ENCODE results near the gene EPHB6.

Gene EPHB6

DNA sequence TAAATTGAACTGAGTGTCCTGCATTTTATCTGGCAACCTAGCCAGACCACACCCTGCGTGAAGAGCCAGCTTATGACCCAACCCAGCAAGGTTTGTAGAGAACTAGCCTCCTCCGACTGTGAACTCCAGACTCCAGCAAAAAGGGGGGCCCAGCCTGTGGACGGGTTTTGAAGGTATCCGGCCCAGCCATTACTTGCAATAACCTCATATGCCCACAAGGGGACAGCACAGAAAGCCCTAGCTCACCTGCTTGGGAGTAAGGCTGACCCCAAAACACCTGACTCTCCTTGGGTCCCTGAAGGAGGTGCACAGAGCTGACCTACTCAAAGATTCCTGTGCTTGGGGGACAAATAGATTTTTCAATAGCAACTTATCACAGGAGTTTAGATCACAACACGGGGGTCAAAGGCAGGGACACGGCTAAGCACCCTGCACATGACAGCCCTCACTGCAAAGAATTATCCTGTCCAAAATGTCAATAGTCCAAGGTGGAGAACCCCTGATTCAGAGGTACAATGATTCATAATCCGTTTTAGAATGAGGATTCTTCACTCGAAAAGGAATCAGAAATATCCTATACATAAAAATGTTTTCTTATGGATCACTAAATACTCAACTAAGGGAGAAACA lies 26.1 kb downstream of the EPHB6 start:
- DNase-seq (ENCODE audit: extremely low read depth, low read depth) = no peak
- TF ChIP-seq, protein P1, sequence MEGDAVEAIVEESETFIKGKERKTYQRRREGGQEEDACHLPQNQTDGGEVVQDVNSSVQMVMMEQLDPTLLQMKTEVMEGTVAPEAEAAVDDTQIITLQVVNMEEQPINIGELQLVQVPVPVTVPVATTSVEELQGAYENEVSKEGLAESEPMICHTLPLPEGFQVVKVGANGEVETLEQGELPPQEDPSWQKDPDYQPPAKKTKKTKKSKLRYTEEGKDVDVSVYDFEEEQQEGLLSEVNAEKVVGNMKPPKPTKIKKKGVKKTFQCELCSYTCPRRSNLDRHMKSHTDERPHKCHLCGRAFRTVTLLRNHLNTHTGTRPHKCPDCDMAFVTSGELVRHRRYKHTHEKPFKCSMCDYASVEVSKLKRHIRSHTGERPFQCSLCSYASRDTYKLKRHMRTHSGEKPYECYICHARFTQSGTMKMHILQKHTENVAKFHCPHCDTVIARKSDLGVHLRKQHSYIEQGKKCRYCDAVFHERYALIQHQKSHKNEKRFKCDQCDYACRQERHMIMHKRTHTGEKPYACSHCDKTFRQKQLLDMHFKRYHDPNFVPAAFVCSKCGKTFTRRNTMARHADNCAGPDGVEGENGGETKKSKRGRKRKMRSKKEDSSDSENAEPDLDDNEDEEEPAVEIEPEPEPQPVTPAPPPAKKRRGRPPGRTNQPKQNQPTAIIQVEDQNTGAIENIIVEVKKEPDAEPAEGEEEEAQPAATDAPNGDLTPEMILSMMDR (IDR thresholded peaks at IDR 0.05; ENCODE audit: low read depth, low read length) = peak; percentile 74

GRCh38 chr7:142881586-142882337 lies 26.9 kb downstream of the EPHB6 start:
- DNase-seq (ENCODE audit: extremely low read depth, low read depth) = no peak
- TF ChIP-seq, protein P1 (IDR thresholded peaks at IDR 0.05; ENCODE audit: low read depth, low read length) = no peak

DNA sequence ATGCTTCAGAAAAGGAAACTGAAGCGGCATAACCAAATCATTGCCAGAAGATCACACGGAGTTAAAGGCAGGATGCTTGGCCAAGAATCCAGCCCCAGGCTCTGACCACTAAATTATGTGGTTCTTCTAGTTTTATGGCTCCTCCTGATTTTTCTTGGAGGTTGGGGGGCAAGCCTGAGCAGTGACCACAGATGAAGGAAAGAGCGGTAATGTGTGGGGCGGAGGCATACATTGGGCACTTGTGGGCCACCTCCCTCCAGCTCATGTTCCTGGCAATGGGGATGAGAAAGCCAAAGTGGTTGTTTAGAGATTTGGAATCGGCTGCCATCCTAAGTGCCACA lies 27.4 kb downstream of the EPHB6 start:
- no peak for DNase-seq (ENCODE audit: extremely low read depth, low read depth)
- TF ChIP-seq, protein P1 (IDR thresholded peaks at IDR 0.05; ENCODE audit: low read depth, low read length) = no peak

GRCh38 chr7:142883145-142883544 lies 28.3 kb downstream of the EPHB6 start:
- no peak for DNase-seq (ENCODE audit: extremely low read depth, low read depth)

DNA sequence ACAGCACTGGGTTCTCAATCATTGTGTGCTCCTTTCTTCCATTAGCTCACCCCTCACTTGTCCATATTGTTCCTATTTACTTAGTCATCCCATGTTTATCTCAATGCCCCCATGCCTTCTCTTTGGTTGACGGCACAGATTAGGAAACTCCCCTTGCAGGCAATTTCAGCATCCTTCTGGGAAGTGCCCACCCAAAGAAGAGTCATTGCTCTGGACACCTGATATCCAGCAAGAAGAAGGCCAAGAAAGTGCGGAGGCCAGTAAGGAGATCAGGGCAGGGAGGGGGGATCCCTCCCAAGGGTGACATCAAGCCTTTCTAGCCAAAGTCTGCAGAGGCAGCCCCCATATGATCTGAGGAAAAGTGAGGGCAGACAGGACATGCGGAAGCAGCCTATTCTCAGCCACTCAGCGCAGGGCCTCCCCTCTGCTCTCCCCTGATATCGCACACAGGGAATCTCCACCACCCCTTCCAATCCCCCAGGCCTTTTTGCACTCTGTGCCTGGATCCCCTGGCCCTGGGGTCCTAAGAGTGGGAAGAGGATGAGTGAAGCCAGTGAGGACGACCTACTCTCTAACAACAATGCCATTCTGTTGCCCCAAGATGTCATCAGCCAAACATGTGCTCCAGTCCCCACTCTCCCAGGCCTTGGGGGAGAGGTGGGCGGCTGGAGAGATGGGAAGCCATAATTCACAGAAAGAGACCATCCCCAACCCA lies 28.9 kb downstream of the EPHB6 start:
- TF ChIP-seq, protein P1 (IDR thresholded peaks at IDR 0.05; ENCODE audit: low read depth, low read length) = no peak
- no peak for DNase-seq (ENCODE audit: extremely low read depth, low read depth)

More at GRCh38 chr7:142883145-142883544, 28.3 kb downstream of the EPHB6 start:
- TF ChIP-seq, protein P1 (IDR thresholded peaks at IDR 0.05; ENCODE audit: low read depth, low read length) = no peak

DNA sequence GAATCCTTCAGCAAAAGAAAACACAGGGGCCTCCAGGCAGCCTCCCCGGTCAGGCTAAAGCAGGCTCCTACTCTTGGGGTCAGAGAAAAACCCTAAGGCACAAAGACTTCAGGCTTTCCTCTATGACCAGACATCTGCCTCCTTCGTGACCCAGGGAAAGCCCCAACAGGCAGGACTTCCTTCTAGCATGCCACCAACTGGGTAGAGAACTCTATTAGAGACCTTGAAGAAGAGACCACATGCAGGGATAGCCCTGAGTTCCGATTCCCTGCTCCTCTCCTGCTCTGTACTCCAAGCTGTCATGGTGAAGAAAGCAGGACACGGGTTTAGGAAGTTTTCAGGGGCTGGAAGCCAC lies 29.4 kb downstream of the EPHB6 start:
- DNase-seq (ENCODE audit: extremely low read depth, low read depth) = no peak
- TF ChIP-seq, protein P1 (IDR thresholded peaks at IDR 0.05; ENCODE audit: low read depth, low read length) = no peak

Data from AG09319 (cell line).